GM12801 (cell line): Measurements from ENCODE around the gene IGFL4.

Experiments
- TF ChIP-seq, protein P1 (sequence below): IDR thresholded peaks from one replicate; pipeline ENCODE4 v1.5.1; 2011; ENCODE audit warnings: control low read depth; ENCODE audit not compliant: insufficient read length; ENCODE audit errors: extremely low read depth

Gene IGFL4

DNA sequence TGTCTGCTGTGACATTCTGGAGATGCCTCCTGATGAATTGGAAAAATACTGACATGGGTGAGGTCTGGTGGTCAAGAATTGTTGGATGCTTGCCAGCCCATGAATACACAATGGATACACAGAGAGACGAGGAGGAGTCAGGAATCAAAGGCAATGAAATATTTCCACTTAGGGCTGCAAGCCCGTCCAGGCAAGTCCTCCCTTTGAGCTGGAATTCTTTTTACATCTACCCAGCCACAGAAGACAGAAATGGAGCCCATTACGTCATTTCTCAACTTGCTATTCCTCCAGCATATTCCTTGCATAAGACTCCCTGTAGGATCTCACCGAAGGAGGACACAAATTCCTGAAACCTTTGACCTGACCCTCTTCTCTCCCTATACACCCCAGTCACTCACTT, 15.7 kb upstream of the IGFL4 start:
- TF ChIP-seq, protein P1, sequence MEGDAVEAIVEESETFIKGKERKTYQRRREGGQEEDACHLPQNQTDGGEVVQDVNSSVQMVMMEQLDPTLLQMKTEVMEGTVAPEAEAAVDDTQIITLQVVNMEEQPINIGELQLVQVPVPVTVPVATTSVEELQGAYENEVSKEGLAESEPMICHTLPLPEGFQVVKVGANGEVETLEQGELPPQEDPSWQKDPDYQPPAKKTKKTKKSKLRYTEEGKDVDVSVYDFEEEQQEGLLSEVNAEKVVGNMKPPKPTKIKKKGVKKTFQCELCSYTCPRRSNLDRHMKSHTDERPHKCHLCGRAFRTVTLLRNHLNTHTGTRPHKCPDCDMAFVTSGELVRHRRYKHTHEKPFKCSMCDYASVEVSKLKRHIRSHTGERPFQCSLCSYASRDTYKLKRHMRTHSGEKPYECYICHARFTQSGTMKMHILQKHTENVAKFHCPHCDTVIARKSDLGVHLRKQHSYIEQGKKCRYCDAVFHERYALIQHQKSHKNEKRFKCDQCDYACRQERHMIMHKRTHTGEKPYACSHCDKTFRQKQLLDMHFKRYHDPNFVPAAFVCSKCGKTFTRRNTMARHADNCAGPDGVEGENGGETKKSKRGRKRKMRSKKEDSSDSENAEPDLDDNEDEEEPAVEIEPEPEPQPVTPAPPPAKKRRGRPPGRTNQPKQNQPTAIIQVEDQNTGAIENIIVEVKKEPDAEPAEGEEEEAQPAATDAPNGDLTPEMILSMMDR = no peak

DNA sequence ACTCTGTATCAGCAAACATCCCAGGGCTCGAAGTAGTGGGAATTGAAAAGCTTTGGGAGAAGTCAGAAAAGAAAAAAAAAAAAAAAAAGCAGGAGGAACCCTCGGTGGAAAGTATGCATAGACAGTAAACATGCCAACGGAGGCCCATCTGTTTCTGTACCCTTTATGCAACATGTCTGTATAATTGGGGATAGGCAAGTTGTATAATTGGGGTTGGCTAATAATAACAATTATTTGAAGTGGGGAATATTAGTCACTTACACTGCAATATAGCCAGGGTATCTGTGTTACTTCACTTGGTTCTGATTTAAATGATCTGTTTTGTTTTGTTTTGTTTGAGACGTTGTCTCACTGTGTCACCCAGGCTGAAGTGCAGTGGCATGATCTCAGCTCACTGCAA, 12.1 kb upstream of the IGFL4 start:
- TF ChIP-seq, protein P1 = no peak

DNA sequence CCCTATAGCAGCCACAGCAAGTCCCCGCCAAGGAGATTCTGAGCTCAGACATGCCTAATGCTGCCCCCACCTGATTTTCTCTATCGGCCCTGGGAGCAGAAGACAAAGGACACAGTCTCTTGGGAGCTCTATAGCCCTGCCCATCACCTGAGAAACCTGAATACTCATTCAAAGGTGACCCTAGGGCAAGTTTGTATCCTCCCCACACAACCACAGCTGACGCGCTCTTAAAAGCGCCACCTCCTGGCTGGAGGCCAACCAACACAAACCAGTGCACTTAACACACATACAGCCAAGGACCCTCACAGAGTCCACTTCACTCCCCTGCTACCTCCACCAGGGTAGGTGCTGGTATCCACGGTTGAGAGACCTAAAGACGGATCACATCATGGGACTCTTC, 8.8 kb upstream of the IGFL4 start:
- TF ChIP-seq, protein P1 = no peak

DNA sequence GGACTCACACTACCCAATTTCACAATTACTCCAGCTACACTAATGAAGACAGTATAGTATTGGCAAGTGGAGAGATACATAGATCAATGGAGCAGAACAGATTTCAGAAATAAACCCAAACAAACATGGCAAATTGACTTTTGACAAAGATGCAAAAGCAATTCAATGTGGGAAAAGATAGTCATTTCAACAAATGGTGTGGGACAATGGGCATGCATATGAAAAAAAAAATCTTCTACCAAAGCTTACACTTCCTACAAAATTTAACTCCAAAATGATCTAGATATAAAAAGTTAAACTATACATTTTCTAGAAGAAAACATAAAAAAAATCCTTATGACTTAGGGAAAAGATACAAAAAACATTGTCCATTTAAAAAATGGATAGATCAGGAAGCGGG, 2.7 kb upstream of the IGFL4 start:
- TF ChIP-seq, protein P1 = no peak

DNA sequence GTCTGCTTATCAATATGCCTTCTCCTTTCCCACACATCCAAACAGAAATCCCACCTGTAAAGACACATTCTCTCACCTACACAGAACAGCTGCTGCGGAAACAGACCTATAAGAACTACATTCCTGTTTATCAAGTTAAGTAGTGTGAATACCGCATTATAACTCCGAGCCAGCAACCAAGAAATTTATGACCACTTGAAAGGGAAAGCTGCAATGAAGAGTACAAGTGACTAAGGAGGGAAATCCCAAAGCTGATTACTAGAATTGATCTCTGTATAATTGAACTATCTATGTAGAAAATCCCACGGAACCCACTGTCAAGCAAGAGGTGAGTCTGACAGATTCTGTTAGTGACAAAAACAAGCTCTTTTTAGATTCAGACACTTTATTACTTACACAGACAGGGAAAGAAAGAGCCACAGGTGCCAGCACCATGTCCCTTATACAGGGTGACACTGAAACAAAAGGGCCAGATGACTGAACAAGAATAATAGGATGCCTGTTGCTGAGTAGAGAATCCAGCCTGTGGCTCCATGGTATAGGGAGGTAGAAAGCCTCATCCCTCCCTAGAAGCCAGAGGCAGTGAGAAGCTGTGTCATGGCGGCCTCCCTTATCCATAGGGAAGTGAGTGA, 1.6 kb upstream of the IGFL4 start:
- TF ChIP-seq, protein P1 = no peak

DNA sequence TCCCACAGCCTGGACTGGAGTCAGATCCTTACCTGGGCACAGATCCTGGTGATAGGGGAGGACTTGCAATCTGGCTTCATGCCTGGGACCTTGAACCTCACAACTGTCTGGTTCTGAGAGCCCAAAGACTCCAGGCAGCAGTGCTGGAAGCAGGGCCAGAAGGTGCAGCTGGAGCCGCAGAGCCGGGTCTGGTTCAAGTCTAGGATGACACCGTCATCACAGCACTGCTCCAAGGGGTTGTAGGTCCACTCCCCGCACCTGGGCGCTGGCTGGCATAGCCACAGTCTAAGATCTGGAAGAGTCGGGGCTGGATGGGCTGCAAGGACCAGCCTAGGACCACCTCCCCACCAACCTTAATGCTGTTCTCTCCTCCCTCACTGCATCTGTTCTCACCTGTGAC, 677 bp downstream of the IGFL4 start:
- TF ChIP-seq, protein P1 = no peak

DNA sequence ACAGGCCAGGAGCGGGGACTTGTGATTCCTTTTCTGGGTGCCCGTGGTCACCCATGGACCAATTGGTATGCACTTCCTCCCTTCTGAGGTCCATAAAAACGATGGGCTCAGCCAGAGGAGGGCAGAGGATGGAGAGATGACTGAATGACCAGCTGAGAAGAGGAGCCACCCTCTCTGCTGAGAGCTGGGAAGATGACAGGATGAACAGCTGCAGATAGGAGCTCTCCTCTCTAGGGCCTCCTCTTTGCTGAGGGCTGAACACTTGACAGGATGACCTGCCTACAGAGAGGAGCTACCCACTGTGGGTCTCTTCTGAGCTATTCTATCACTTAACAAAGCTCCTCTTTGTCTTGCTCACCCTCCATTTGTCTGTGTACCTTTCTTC, 4.1 kb downstream of the IGFL4 start:
- TF ChIP-seq, protein P1 = no peak
